H9 (cell line): ENCODE results near the gene UCP3. TPM values are rescaled to one million over a fixed set of nuclear protein-coding genes. Genes with fewer than 3 reads are reported as not detected.
"Not testable (repeated sequence)": the region's sequence is repeated elsewhere in the genome, so short reads cannot be mapped to it uniquely, and the experiment has no call there.

Experiments
- DNase-seq: peaks from one replicate; pipeline ENCODE4 v3.0.0-alpha.2; 2017
- H2AFZ ChIP-seq: one replicate; pipeline ENCODE4 v1.6.1; 2013; ENCODE audit warnings: mild to moderate bottlenecking, low read length, control low read depth, moderate library complexity
- H2AK5ac ChIP-seq: 2 replicates; pipeline ENCODE4 v1.6.1; 2013; ENCODE audit warnings: low read length, control low read depth, mixed read lengths; ENCODE audit not compliant: insufficient read length
- H2BK120ac ChIP-seq: one replicate; pipeline ENCODE4 v1.6.1; 2013; ENCODE audit warnings: low read depth, mild to moderate bottlenecking, low read length, control low read depth, inconsistent platforms; ENCODE audit not compliant: poor library complexity, severe bottlenecking
- H2BK12ac ChIP-seq: 2 replicates; pipeline ENCODE4 v1.6.1; 2013; ENCODE audit warnings: low read length, control low read depth, mixed read lengths, low read depth; ENCODE audit not compliant: insufficient read length
- H2BK15ac ChIP-seq: 2 replicates; pipeline ENCODE4 v1.6.1; 2013; ENCODE audit warnings: low read depth, low read length, control low read depth
- H2BK20ac ChIP-seq: one replicate; pipeline ENCODE4 v1.6.1; 2013; ENCODE audit warnings: low read depth, mild to moderate bottlenecking, low read length, control low read depth, inconsistent platforms; ENCODE audit not compliant: poor library complexity, severe bottlenecking
- H2BK5ac ChIP-seq: 2 replicates; pipeline ENCODE4 v1.6.1; 2013; ENCODE audit warnings: low read length, control low read depth, mixed read lengths; ENCODE audit not compliant: insufficient read length
- H3K14ac ChIP-seq: 2 replicates; pipeline ENCODE4 v1.6.1; 2013; ENCODE audit warnings: low read length, control low read depth; ENCODE audit not compliant: insufficient read depth
- H3K18ac ChIP-seq: 2 replicates; pipeline ENCODE4 v1.6.1; 2013; ENCODE audit warnings: low read depth, mild to moderate bottlenecking, mixed read lengths, low read length, control low read depth; ENCODE audit not compliant: insufficient read length
- H3K23ac ChIP-seq: 2 replicates; pipeline ENCODE4 v1.6.1; 2013; ENCODE audit warnings: low read length, control low read depth, mixed read lengths, low read depth; ENCODE audit not compliant: insufficient read length
- H3K23me2 ChIP-seq: 2 replicates; pipeline ENCODE4 v1.6.1; 2013; ENCODE audit warnings: low read depth, mild to moderate bottlenecking, mixed read lengths, low read length, control low read depth; ENCODE audit not compliant: insufficient read length, poor library complexity, severe bottlenecking
- H3K27ac ChIP-seq: 2 replicates; pipeline ENCODE4 v1.5.1; 2013; ENCODE audit warnings: low read length, control low read depth, mixed read lengths, low read depth; ENCODE audit not compliant: insufficient read length
- H3K27me3 ChIP-seq: 2 replicates; pipeline ENCODE4 v1.6.1; 2013; ENCODE audit warnings: low read length, control low read depth, inconsistent platforms; ENCODE audit not compliant: insufficient read depth
- H3K4ac ChIP-seq: 2 replicates; pipeline ENCODE4 v1.6.1; 2013; ENCODE audit warnings: low read depth, mild to moderate bottlenecking, control low read depth, inconsistent platforms, low read length, moderate library complexity
- H3K4me1 ChIP-seq: 2 replicates; pipeline ENCODE4 v1.6.1; 2013; ENCODE audit warnings: low read length, control low read depth, inconsistent platforms; ENCODE audit not compliant: insufficient read depth
- H3K4me2 ChIP-seq: 2 replicates; pipeline ENCODE4 v1.6.1; 2013; ENCODE audit warnings: low read length, control low read depth, mixed read lengths; ENCODE audit not compliant: insufficient read length, insufficient read depth
- H3K56ac ChIP-seq: 2 replicates; pipeline ENCODE4 v1.6.1; 2013; ENCODE audit warnings: low read depth, mild to moderate bottlenecking, mixed read lengths, low read length, control low read depth; ENCODE audit not compliant: insufficient read length
- H3K79me1 ChIP-seq: 2 replicates; pipeline ENCODE4 v1.6.1; 2013; ENCODE audit warnings: low read depth, mild to moderate bottlenecking, moderate library complexity, low read length, control low read depth, inconsistent platforms; ENCODE audit not compliant: insufficient read depth, poor library complexity, severe bottlenecking
- H3K79me2 ChIP-seq: 2 replicates; pipeline ENCODE4 v1.6.1; 2013; ENCODE audit warnings: low read length, control low read depth, inconsistent platforms; ENCODE audit not compliant: insufficient read depth
- H3K9ac ChIP-seq: 2 replicates; pipeline ENCODE4 v1.6.1; 2013; ENCODE audit warnings: low read length, control low read depth, mixed read lengths; ENCODE audit not compliant: insufficient read length; ENCODE audit errors: extremely low read depth
- H3K9me3 ChIP-seq: one replicate; pipeline ENCODE4 v1.6.1; 2013; ENCODE audit warnings: low read depth, low read length, inconsistent platforms; ENCODE audit not compliant: control insufficient read depth
- H3T11ph ChIP-seq: one replicate; pipeline ENCODE4 v1.6.1; 2013; ENCODE audit warnings: mild to moderate bottlenecking, low read length, control low read depth, inconsistent platforms
- H4K20me1 ChIP-seq: one replicate; pipeline ENCODE4 v1.6.1; 2013; ENCODE audit not compliant: control insufficient read depth, insufficient read length, insufficient read depth
- H4K5ac ChIP-seq: 2 replicates; pipeline ENCODE4 v1.6.1; 2013; ENCODE audit warnings: low read depth, mild to moderate bottlenecking, mixed read lengths, low read length, control low read depth; ENCODE audit not compliant: insufficient read length
- H4K8ac ChIP-seq: replicated peaks from 2 replicates; pipeline ENCODE4 v1.6.1; 2013; ENCODE audit warnings: low read length, control low read depth, mixed read lengths, low read depth; ENCODE audit not compliant: insufficient read length
- H4K91ac ChIP-seq: 2 replicates; pipeline ENCODE4 v1.6.1; 2013; ENCODE audit warnings: low read depth, mild to moderate bottlenecking, moderate library complexity, mixed read lengths, low read length, control low read depth; ENCODE audit not compliant: insufficient read length
- H3K27ac Mint-ChIP-seq, 3 experiments: 2 replicates in 2 of 3; 3 replicates in 1 of 3; pipeline ENCODE4 v1.8.0; 2020 to 2021; ENCODE audit warnings: mixed read lengths in 3 of 3, mild to moderate bottlenecking in 1 of 3, moderate library complexity in 1 of 3
- H3K27me3 Mint-ChIP-seq: 2 replicates; pipeline ENCODE4 v1.8.0; 2021; ENCODE audit warnings: low read depth, mild to moderate bottlenecking, moderate library complexity, mixed read lengths
- H3K36me3 Mint-ChIP-seq, 3 experiments: 2 replicates in 2 of 3; 3 replicates in 1 of 3; pipeline ENCODE4 v1.8.0; 2020 to 2021; ENCODE audit warnings: low read depth in 3 of 3, mixed read lengths in 3 of 3; ENCODE audit not compliant: insufficient read depth in 1 of 3
- H3K4me1 Mint-ChIP-seq, 2 experiments: 2 replicates each; pipeline ENCODE4 v1.8.0; 2020; ENCODE audit warnings: mixed read lengths in 2 of 2
- H3K4me3 Mint-ChIP-seq, 2 experiments: 2 replicates in 1 of 2; 3 replicates in 1 of 2; pipeline ENCODE4 v1.8.0; 2020 to 2021; ENCODE audit warnings: mild to moderate bottlenecking in 2 of 2, mixed read lengths in 2 of 2, moderate library complexity in 1 of 2
- H3K9me3 Mint-ChIP-seq, 2 experiments: 2 replicates in 1 of 2; 3 replicates in 1 of 2; pipeline ENCODE4 v1.8.0; 2020; ENCODE audit warnings: mild to moderate bottlenecking in 2 of 2, mixed read lengths in 2 of 2, moderate library complexity in 1 of 2
- WGBS: extraction: QIAGEN DNeasy Blood & Tissue Kit; methylation state at CpG from one replicate; pipeline ENCODE4 v1.1.7; 2013; ENCODE audit warnings: missing lambda C conversion rate, low lambda C conversion rate, mixed read lengths; ENCODE audit not compliant: insufficient read length; ENCODE audit errors: extremely low coverage; 5-methylcytosine and 5-hydroxymethylcytosine counted together
- total RNA-seq: library from RNA; stranded (reverse); gene quantifications from 2 replicates; pipeline ENCODE4 v1.2.1, GENCODE V29; 2021
- TF ChIP-seq, protein P1 (sequence below): fragments of 200-600 bp; sonication (generic); conservative IDR thresholded peaks from 3 replicates; pipeline ENCODE4 v1.8.0; 2021; ENCODE audit warnings: antibody characterized with exemption, mild to moderate bottlenecking

Gene UCP3
- total RNA-seq, 1 experiment from 2014 or later = 0.85 TPM

DNA sequence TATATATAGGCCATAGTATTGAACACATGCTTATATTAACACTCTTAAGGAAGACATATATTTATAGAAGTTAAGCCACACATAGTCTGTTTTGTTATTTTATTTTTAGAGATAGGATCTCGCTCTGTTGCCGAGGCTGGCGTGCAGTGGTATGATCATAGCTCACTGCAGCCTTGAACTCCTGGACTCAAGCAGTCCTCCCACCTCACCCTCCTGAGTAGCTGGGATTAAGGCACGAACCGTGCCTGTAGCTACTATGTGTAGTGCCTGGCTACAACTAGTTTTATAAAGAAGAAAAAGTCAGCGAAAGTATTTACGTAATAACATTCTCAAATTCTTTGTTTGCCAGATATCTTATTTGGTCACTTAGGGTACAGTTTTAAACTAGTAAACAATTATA, 20.7 kb downstream of the UCP3 start:
- Histone ChIP-seq H2BK12ac (no peak overlapping the region), H3K9me3 (no peaks in the 10 kb centered on the region), H2BK120ac (no peak overlapping the region), H3K27me3 (no peaks in the 10 kb centered on the region), H3K4me1 (no peaks in the 10 kb centered on the region), H2AFZ (no peak overlapping the region), H3T11ph (no peak overlapping the region), H3K79me2 (no peaks in the 10 kb centered on the region), H2BK15ac (no peak overlapping the region), H2BK5ac (no peak overlapping the region), H3K9ac (no peak overlapping the region), H3K18ac (no peak overlapping the region), H3K14ac (no peak overlapping the region), H4K8ac (no peak overlapping the region), H4K20me1 (no peaks in the 10 kb centered on the region), H3K23me2 (no peaks in the 10 kb centered on the region), H4K91ac (no peak overlapping the region), H3K56ac (no peak overlapping the region), H2BK20ac (no peak overlapping the region), H3K4ac (no peak overlapping the region), H2AK5ac (no peak overlapping the region), H4K5ac (no peak overlapping the region), H3K79me1 (no peaks in the 10 kb centered on the region), H3K4me2 (no peak overlapping the region), H3K27ac (no peak overlapping the region), H3K23ac (no peak overlapping the region)
- H3K9me3 Mint-ChIP-seq = no peaks in the 10 kb centered on the region; a peak in 1 of 5 replicates
- TF ChIP-seq, protein P1, sequence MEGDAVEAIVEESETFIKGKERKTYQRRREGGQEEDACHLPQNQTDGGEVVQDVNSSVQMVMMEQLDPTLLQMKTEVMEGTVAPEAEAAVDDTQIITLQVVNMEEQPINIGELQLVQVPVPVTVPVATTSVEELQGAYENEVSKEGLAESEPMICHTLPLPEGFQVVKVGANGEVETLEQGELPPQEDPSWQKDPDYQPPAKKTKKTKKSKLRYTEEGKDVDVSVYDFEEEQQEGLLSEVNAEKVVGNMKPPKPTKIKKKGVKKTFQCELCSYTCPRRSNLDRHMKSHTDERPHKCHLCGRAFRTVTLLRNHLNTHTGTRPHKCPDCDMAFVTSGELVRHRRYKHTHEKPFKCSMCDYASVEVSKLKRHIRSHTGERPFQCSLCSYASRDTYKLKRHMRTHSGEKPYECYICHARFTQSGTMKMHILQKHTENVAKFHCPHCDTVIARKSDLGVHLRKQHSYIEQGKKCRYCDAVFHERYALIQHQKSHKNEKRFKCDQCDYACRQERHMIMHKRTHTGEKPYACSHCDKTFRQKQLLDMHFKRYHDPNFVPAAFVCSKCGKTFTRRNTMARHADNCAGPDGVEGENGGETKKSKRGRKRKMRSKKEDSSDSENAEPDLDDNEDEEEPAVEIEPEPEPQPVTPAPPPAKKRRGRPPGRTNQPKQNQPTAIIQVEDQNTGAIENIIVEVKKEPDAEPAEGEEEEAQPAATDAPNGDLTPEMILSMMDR = no peak
- H3K27ac Mint-ChIP-seq = no peak overlapping the region
- peaks cover 14% of the 10 kb centered on the region for H3K27me3 Mint-ChIP-seq
- WGBS = no CpG with 5 or more reads among the region's 7 CpGs
- H3K36me3 Mint-ChIP-seq = no peaks in the 10 kb centered on the region
- no peak for DNase-seq
- peaks cover 13% of the 10 kb centered on the region in 2 experiments for H3K4me1 Mint-ChIP-seq
- H3K4me3 Mint-ChIP-seq = no peak overlapping the region

DNA sequence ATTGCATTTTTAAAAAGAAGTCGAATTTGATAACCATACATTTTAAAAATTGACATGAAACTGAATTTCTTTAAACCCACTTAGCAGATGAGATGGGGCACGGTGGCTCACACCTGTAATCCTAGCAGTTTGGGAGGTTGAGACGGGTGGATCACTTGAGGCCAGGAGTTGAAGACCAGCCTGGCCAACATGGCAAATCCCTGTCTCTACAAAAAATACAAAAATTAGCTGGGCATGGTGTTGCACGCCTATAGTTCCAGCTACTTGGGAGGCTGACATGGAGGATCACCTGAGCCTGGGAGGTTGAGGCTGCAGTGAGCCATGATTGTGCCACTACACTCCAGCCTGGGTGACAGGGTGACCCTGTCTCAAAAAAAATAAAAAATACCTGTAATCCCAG, 23.2 kb downstream of the UCP3 start:
- H2BK5ac ChIP-seq, H3K79me1 ChIP-seq, H3K27ac Mint-ChIP-seq, H3K14ac ChIP-seq, H3K9me3 Mint-ChIP-seq, DNase-seq, H3K9me3 ChIP-seq, H4K91ac ChIP-seq, H4K5ac ChIP-seq, H3K56ac ChIP-seq, H2BK15ac ChIP-seq, H3K4me1 ChIP-seq, H3K4me3 Mint-ChIP-seq, H3K79me2 ChIP-seq, H2AK5ac ChIP-seq, H3K9ac ChIP-seq, H2BK120ac ChIP-seq, H3K23ac ChIP-seq, H2BK12ac ChIP-seq, H3T11ph ChIP-seq, H4K20me1 ChIP-seq, H2BK20ac ChIP-seq, H2AFZ ChIP-seq, H4K8ac ChIP-seq, H3K4ac ChIP-seq, H3K18ac ChIP-seq, H3K27me3 ChIP-seq, H3K27ac ChIP-seq, H3K4me2 ChIP-seq: not testable (repeated sequence)
- peaks cover 11% of the 10 kb centered on the region for H3K23me2 ChIP-seq
- Mint-ChIP-seq H3K36me3 (peaks cover 7 to 10% (median 9%) of the 10 kb centered on the region in 3 experiments; a peak in 6 of 7 replicates), H3K4me1 (peaks cover 22 to 28% of the 10 kb centered on the region in 2 experiments), H3K27me3 (peaks cover 22% of the 10 kb centered on the region)
- WGBS = no CpG with 5 or more reads among the region's 4 CpGs
